ENCODE results near the gene CNN1. TPM values are rescaled to one million over a fixed set of nuclear protein-coding genes. Genes with fewer than 3 reads are reported as not detected.
"Not testable (repeated sequence)": the region's sequence is repeated elsewhere in the genome, so short reads cannot be mapped to it uniquely, and the experiment has no call there.

Gene CNN1
- total RNA-seq, 1 donor from 2014 or later: not detected

- DNase-seq (ENCODE audit: low read depth) (no peak), FAIRE-seq (no peak)
- TF ChIP-seq CTCF (IDR thresholded peaks at IDR 0.05; ENCODE audit: insufficient read depth, low read length, severe bottlenecking): no peak
- Histone ChIP-seq H3K4me3 (ENCODE audit: low read depth, low read length) (no peak overlapping the region), H3K36me3 (ENCODE audit: control insufficient read depth, insufficient read depth, low read length) (no peaks in the 10 kb centered on the region), H3K27me3 (ENCODE audit: control insufficient read depth, insufficient read depth, low read length) (no peaks in the 10 kb centered on the region)
Measured at GRCh38 chr19:11563532-11563931, 24.9 kb downstream of the CNN1 start.

- not testable (repeated sequence) for DNase-seq (ENCODE audit: low read depth); H3K36me3 ChIP-seq (ENCODE audit: control insufficient read depth, insufficient read depth, low read length); FAIRE-seq; H3K4me3 ChIP-seq (ENCODE audit: low read depth, low read length); H3K27me3 ChIP-seq (ENCODE audit: control insufficient read depth, insufficient read depth, low read length)
Measured at GRCh38 chr19:11564082-11564807, 25.6 kb downstream of the CNN1 start.

GRCh38 chr19:11565649-11565980 lies 27.0 kb downstream of the CNN1 start:
- FAIRE-seq; H3K27me3 ChIP-seq (ENCODE audit: control insufficient read depth, insufficient read depth, low read length): not testable (repeated sequence)

GRCh38 chr19:11566164-11566563 lies 27.5 kb downstream of the CNN1 start:
- DNase-seq (ENCODE audit: low read depth) (no peak), FAIRE-seq (no peak)
- H3K27me3 ChIP-seq (ENCODE audit: control insufficient read depth, insufficient read depth, low read length): no peaks in the 10 kb centered on the region
- TF ChIP-seq CTCF (IDR thresholded peaks at IDR 0.05; ENCODE audit: insufficient read depth, low read length, severe bottlenecking): no peak
- no peaks in the 10 kb centered on the region for H3K36me3 ChIP-seq (ENCODE audit: control insufficient read depth, insufficient read depth, low read length)
- H3K4me3 ChIP-seq (ENCODE audit: low read depth, low read length): no peak overlapping the region

More at GRCh38 chr19:11565649-11565980, 27.0 kb downstream of the CNN1 start:
- not testable (repeated sequence) for H3K4me3 ChIP-seq (ENCODE audit: low read depth, low read length); DNase-seq (ENCODE audit: low read depth); H3K36me3 ChIP-seq (ENCODE audit: control insufficient read depth, insufficient read depth, low read length)

GRCh38 chr19:11570039-11570462 lies 31.4 kb downstream of the CNN1 start:
- Histone ChIP-seq H3K27me3 (ENCODE audit: control insufficient read depth, insufficient read depth, low read length) (no peaks in the 10 kb centered on the region), H3K4me3 (ENCODE audit: low read depth, low read length) (no peak overlapping the region), H3K36me3 (ENCODE audit: control insufficient read depth, insufficient read depth, low read length) (no peaks in the 10 kb centered on the region)
- DNase-seq (ENCODE audit: low read depth) (no peak), FAIRE-seq (no peak)
- TF ChIP-seq CTCF (IDR thresholded peaks at IDR 0.05; ENCODE audit: insufficient read depth, low read length, severe bottlenecking): no peak

- not testable (repeated sequence) for H3K27me3 ChIP-seq (ENCODE audit: control insufficient read depth, insufficient read depth, low read length); FAIRE-seq; H3K4me3 ChIP-seq (ENCODE audit: low read depth, low read length); DNase-seq (ENCODE audit: low read depth); H3K36me3 ChIP-seq (ENCODE audit: control insufficient read depth, insufficient read depth, low read length)
Measured at GRCh38 chr19:11573354-11573753, 34.7 kb downstream of the CNN1 start.

GRCh38 chr19:11573763-11574162 lies 35.1 kb downstream of the CNN1 start:
- not testable (repeated sequence) for H3K4me3 ChIP-seq (ENCODE audit: low read depth, low read length); DNase-seq (ENCODE audit: low read depth); FAIRE-seq

GRCh38 chr19:11574689-11575088 lies 36.0 kb downstream of the CNN1 start:
- TF ChIP-seq CTCF (IDR thresholded peaks at IDR 0.05; ENCODE audit: insufficient read depth, low read length, severe bottlenecking): no peak
- Histone ChIP-seq H3K27me3 (ENCODE audit: control insufficient read depth, insufficient read depth, low read length) (no peaks in the 10 kb centered on the region), H3K36me3 (ENCODE audit: control insufficient read depth, insufficient read depth, low read length) (no peaks in the 10 kb centered on the region), H3K4me3 (ENCODE audit: low read depth, low read length) (no peak overlapping the region)
- no peak for FAIRE-seq
- DNase-seq (ENCODE audit: low read depth): no peak

More at GRCh38 chr19:11573763-11574162, 35.1 kb downstream of the CNN1 start:
- H3K27me3 ChIP-seq (ENCODE audit: control insufficient read depth, insufficient read depth, low read length); H3K36me3 ChIP-seq (ENCODE audit: control insufficient read depth, insufficient read depth, low read length): not testable (repeated sequence)

Data from bronchial epithelial cell (primary cell).